GM21390 (cell line): Measurements from ENCODE around the gene COPA.

Experiments
- ATAC-seq: cut with Tn5 transposase; IDR thresholded peaks from one replicate; pipeline ENCODE4 v1.9.1; 2021; ENCODE audit not compliant: unreplicated experiment

Gene COPA

DNA sequence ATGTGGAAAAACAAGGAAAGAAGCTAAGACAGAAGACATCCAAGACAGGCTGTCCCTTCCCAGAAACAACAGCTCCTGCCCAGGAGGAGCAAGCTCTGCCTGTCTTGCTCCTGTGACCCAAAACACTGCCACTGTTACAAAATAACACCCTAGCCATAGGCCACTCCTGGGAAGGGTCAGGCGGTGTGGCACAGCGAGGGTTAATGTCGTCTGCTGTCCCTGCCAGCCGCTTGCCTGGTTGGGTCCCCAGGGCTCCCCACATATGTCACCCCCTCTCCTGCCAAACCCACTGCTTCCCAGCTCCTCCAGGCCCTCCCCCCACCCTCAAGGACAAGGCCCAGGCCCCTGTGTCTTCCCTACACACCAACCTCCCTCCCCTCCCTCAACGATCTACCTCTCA lies 20.0 kb upstream of the COPA start:
- ATAC-seq = no peak

GRCh38 chr1:160362168-160362957 lies 19.3 kb upstream of the COPA start:
- ATAC-seq = no peak

GRCh38 chr1:160361814-160362167 lies 18.7 kb upstream of the COPA start:
- ATAC-seq = no peak

- ATAC-seq = no peak
Measured at GRCh38 chr1:160361199-160361598, 18.1 kb upstream of the COPA start.

DNA sequence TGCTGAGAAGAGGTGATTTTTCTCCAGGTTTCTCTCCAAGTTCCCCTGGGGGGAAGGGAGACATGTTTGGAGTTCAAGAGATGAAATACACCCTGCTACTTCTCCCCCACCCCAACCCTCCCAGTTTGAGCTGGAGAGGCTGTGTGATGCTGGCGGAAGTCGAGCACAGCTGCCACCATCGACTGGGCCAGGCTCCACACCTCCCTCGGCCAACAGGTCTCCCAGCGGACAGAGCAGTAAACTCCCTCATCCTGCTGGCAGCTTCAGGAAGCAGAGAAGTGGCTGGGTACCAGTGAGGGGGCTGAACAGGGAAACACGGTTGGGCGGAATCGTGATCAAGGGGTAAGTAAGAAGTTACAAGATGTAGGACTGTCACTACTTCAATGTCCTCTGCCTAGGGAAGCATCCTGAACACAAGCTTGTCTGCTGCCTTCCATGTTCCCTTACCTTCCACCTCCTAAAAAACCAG lies 17.2 kb upstream of the COPA start:
- ATAC-seq = no peak

- ATAC-seq = no peak
Measured at GRCh38 chr1:160359559-160360226, 16.6 kb upstream of the COPA start.

- ATAC-seq = no peak
Measured at GRCh38 chr1:160358073-160358472, 15.0 kb upstream of the COPA start.

GRCh38 chr1:160357286-160358002 lies 14.4 kb upstream of the COPA start:
- ATAC-seq = no peak

DNA sequence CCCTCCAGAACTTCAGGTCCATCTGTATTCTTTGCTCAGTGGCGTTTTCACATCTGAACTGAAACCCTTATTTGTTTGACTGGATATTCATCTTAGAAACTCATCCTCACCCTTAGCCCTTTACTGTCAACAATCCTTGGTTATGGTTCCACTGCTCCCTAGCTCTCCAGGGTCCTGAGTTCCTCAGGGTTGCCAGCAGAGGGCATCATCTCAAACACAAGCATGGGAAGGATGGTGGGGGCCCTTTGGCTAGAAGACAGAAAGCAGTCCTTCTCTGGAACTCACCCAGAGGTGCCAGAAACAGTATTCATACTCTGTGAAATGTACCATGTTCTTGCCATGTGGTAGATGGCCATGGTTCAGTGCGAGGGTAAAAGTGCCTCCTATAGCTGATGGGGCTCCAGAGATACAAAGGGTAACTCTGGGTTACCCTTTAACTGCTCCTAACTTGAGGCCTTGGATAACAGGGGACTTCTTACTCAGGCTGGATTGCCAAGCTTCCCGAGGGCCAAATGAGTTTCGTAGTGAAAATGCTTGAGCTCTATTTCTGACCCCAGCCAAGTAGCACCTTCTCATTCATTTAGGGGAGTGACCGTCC lies 11.4 kb upstream of the COPA start:
- no peak for ATAC-seq

DNA sequence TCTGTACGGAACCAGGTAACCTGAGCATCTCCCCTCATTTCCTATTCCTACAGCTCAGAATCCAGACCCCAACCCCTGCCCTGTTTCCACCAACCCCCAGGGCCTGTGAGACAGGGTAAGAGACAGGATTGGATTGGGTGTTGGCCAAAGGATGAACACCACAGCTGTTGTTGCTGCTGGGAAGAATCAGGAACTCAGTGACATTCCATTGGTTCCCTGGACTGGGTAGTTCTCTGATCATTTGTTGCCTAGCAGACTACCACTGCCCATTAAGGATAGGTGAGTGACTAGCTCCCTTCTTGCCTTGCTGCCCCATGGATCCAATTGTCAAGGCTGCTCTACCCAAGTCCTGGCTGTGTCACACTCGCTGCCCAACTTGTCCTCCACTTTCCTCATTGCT lies 10.2 kb upstream of the COPA start:
- no peak for ATAC-seq

- ATAC-seq = no peak
Measured at GRCh38 chr1:160352555-160352954, 9.5 kb upstream of the COPA start.

DNA sequence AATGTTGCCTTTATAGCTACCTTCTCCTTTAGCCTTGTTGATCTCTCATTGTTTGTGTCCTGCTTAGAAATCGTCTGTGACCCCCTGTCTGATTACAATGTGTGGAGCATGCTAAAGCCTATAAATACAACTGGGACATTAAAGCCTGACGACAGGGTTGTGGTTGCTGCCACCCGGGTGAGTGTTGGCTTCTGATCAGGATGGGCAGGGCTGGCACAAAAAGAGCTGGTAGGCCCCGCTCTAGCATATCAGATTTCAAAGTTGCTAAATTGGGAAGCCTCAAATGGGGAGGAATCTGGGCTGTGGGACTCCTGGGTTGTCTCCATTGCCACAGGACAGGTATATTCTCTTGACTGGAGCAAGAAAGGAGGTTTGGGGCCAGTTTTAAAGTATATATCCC lies 8.6 kb upstream of the COPA start:
- ATAC-seq = no peak

GRCh38 chr1:160346958-160347357 lies 3.9 kb upstream of the COPA start:
- ATAC-seq = no peak

DNA sequence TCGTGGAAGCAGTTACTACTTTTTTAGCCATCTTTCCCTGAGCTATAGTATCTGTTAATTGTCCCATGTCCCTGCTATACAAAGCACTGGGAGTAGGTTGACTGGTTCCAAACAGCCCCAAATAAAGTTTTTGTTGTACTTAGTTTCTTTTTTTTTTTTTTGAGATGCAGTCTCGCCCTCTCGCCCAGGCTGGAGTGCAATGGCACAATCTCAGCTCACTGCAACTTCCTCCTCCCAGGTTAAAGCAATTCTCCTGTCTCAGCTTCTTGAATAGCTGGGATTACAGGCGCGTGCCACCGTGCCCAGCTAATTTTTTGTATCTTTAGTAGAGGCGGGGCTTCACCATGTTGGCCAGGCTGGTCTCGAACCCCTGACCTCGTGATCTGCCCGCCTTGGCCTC lies 3.4 kb upstream of the COPA start:
- no peak for ATAC-seq

- no peak for ATAC-seq
Measured at GRCh38 chr1:160344936-160345335, 1.9 kb upstream of the COPA start.

GRCh38 chr1:160344241-160344640 lies 1.2 kb upstream of the COPA start:
- no peak for ATAC-seq

DNA sequence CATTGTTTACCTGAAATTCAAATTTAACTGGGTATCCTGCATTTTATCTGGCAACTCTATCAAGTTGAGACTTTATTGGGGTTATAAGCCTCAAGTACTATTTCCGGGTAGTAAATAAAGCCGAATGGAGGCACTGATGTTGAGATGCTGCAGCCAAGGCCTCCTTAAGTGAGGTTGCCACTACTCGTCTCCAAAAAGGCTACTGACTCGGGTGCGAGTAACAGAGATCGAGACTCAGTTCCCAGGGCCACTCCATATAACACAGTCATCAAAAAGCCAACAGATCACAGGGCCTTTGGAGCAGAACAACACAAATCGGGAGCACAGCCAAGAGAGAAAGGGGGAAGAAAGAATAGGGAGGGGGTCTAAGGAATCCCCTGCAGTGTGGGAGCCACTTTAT lies 524 bp downstream of the COPA start:
- ATAC-seq = no peak

DNA sequence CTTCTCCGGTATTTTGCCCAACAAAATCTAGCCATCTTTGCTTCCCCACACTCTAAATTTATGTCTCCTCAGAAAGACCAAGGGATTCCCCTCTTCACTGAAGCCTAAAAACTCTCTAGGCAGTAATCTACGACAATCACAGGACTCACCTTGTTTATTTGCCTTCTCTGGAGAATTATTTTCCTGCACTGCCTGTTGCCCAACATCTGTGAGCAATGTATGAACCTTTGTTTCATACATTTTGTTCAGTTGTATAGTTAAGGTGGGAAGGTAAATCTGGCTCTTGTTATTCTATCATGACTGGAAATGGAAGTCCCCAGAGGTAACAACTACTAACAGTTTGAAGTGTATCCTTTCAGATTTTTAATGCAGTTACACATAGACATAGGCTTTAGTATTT lies 2.2 kb downstream of the COPA start:
- no peak for ATAC-seq

GRCh38 chr1:160340146-160340545 lies 2.9 kb downstream of the COPA start:
- no peak for ATAC-seq

DNA sequence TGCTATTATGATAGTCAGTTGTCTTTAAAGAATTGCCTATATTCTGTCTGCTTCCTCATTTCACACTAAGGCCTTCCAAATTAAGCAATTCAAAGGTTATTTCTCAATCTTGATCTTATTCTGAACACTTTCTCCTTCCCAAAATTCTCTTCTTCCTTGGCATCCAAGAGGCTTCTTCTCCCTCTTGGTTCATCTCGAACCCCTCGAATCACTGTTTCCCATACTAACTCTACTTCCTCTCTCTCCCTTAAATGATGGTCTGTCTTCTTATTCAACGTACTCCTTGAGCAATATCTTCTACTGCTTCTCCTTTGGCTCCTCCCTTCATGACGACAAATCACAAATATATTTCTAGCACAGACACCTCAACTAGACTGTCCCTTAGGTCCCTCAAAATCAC lies 4.5 kb downstream of the COPA start:
- ATAC-seq = no peak

GRCh38 chr1:160332516-160332915 lies 10.5 kb downstream of the COPA start:
- no peak for ATAC-seq

GRCh38 chr1:160330119-160330518 lies 12.9 kb downstream of the COPA start:
- ATAC-seq = no peak
